ENCODE results near the gene TJP1. TPM values are rescaled to one million over a fixed set of nuclear protein-coding genes. Genes with fewer than 3 reads are reported as not detected.

TJP1 gene
- total RNA-seq, 1 experiment from 2014 or later = 140 TPM

GRCh38 chr15:29736744-29737020, 85.6 kb downstream of the TJP1 start:
- no peaks in the 10 kb centered on the region for H3K79me1 ChIP-seq (ENCODE audit: insufficient read depth, low read depth, low read length, poor library complexity, severe bottlenecking)
- H3K56ac ChIP-seq (ENCODE audit: insufficient read length, low read depth, low read length) = no peak overlapping the region
- H2BK12ac ChIP-seq (ENCODE audit: insufficient read length, low read depth, low read length) = no peak overlapping the region
- H3K4me1 ChIP-seq (ENCODE audit: insufficient read depth, low read length) = no peaks in the 10 kb centered on the region
- TF ChIP-seq, protein P1, sequence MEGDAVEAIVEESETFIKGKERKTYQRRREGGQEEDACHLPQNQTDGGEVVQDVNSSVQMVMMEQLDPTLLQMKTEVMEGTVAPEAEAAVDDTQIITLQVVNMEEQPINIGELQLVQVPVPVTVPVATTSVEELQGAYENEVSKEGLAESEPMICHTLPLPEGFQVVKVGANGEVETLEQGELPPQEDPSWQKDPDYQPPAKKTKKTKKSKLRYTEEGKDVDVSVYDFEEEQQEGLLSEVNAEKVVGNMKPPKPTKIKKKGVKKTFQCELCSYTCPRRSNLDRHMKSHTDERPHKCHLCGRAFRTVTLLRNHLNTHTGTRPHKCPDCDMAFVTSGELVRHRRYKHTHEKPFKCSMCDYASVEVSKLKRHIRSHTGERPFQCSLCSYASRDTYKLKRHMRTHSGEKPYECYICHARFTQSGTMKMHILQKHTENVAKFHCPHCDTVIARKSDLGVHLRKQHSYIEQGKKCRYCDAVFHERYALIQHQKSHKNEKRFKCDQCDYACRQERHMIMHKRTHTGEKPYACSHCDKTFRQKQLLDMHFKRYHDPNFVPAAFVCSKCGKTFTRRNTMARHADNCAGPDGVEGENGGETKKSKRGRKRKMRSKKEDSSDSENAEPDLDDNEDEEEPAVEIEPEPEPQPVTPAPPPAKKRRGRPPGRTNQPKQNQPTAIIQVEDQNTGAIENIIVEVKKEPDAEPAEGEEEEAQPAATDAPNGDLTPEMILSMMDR (conservative IDR thresholded peaks at IDR 0.05) = no peak
- no peak overlapping the region for H3K4me2 ChIP-seq (ENCODE audit: insufficient read depth, insufficient read length, low read length)
- no peak overlapping the region for H2BK15ac ChIP-seq (ENCODE audit: low read depth, low read length)
- no peaks in the 10 kb centered on the region for H4K20me1 ChIP-seq (ENCODE audit: control insufficient read depth, insufficient read depth, insufficient read length)
- H4K8ac ChIP-seq (replicated peaks; ENCODE audit: insufficient read length, low read depth, low read length) = no peak overlapping the region
- no peak overlapping the region for H3T11ph ChIP-seq (ENCODE audit: low read length)
- H4K5ac ChIP-seq (ENCODE audit: insufficient read length, low read depth, low read length) = no peak overlapping the region
- H3K27ac Mint-ChIP-seq = no peak overlapping the region
- DNase-seq = no peak
- H2AK5ac ChIP-seq (ENCODE audit: insufficient read length, low read length) = no peak overlapping the region
- H4K91ac ChIP-seq (ENCODE audit: insufficient read length, low read depth, low read length) = no peak overlapping the region
- peaks cover 21 to 83% (median 62%) of the 10 kb centered on the region in 3 experiments; a peak in 6 of 7 replicates for H3K36me3 Mint-ChIP-seq (ENCODE audit: insufficient read depth in 1 of 3, low read depth in 3 of 3)
- H3K9me3 ChIP-seq (ENCODE audit: control insufficient read depth, low read depth, low read length) = no peaks in the 10 kb centered on the region
- no peak overlapping the region for H3K4me3 Mint-ChIP-seq
- H3K23me2 ChIP-seq (ENCODE audit: insufficient read length, low read depth, low read length, poor library complexity, severe bottlenecking) = no peaks in the 10 kb centered on the region
- H2BK5ac ChIP-seq (ENCODE audit: insufficient read length, low read length) = no peak overlapping the region
- no peak overlapping the region for H2BK20ac ChIP-seq (ENCODE audit: low read depth, low read length, poor library complexity, severe bottlenecking)
- no peak overlapping the region for H3K27ac ChIP-seq (ENCODE audit: insufficient read length, low read depth, low read length)
- no CpG with 5 or more reads among the region's 2 CpGs for WGBS (ENCODE audit: extremely low coverage, insufficient read length, low lambda C conversion rate)
- no peak overlapping the region for H3K9ac ChIP-seq (ENCODE audit: extremely low read depth, insufficient read length, low read length)
- H3K23ac ChIP-seq (ENCODE audit: insufficient read length, low read depth, low read length) = no peak overlapping the region
- H2AFZ ChIP-seq (ENCODE audit: low read length) = no peak overlapping the region
- no peak overlapping the region for H3K18ac ChIP-seq (ENCODE audit: insufficient read length, low read depth, low read length)
- H2BK120ac ChIP-seq (ENCODE audit: low read depth, low read length, poor library complexity, severe bottlenecking) = no peak overlapping the region
- no peaks in the 10 kb centered on the region for H3K27me3 ChIP-seq (ENCODE audit: insufficient read depth, low read length)
- no peaks in the 10 kb centered on the region for H3K4me1 Mint-ChIP-seq
- no peaks in the 10 kb centered on the region for H3K9me3 Mint-ChIP-seq
- H3K14ac ChIP-seq (ENCODE audit: insufficient read depth, low read length) = no peak overlapping the region
- H3K4ac ChIP-seq (ENCODE audit: low read depth, low read length) = no peak overlapping the region
- no peaks in the 10 kb centered on the region for H3K79me2 ChIP-seq (ENCODE audit: insufficient read depth, low read length)
- no peaks in the 10 kb centered on the region for H3K27me3 Mint-ChIP-seq (ENCODE audit: low read depth)
